T-cell (primary cell): ENCODE measurements around the gene LRRC75A. TPM values are rescaled to one million over a fixed set of nuclear protein-coding genes. Genes with fewer than 3 reads are reported as not detected.

Experiments
- ATAC-seq, 4 experiments: fragments of 200-7000 bp in 3 of 4; fragments of 150-1000 bp in 1 of 4; cut with Tn5 transposase; replicated peaks in 1 of 4; 1 replicate in 3 of 4; 2 replicates in 1 of 4; pipeline ENCODE4 v1.10.0; 2021; ENCODE audit warnings: moderate library complexity in 3 of 4, mild to moderate bottlenecking in 2 of 4, moderate number of reproducible peaks in 1 of 4
- CTCF ChIA-PET, 2 donors: fragments of 300-600 bp; sonication (Branson Sonifier 250); formaldehyde crosslinking; loops; one replicate each; lab custom pipeline; 2022; ENCODE audit warnings: antibody characterized with exemption in 2 of 2; lab: Charles Lee
- POLR2A ChIA-PET, 2 donors: fragments of 300-600 bp; sonication (Branson Sonifier 250); formaldehyde crosslinking; loops; one replicate each; lab custom pipeline; 2022; ENCODE audit warnings: antibody characterized with exemption in 2 of 2; lab: Charles Lee
- DNase-seq, 35 experiments: peaks; one replicate each; pipeline versions ENCODE4 v3.0.0 to v3.0.0-alpha.2; 2013 to 2023
- H3K27ac ChIP-seq: one replicate; pipeline ENCODE4 v1.5.1; 2013; ENCODE audit warnings: low read length
- H3K27me3 ChIP-seq, 2 experiments: replicated peaks in 1 of 2; 1 replicate in 1 of 2; 2 replicates in 1 of 2; pipeline versions ENCODE4 v1.6.1 to v1.7.0; 2013; ENCODE audit warnings: low read length in 1 of 2, mixed read lengths in 1 of 2; ENCODE audit not compliant: control insufficient read depth in 2 of 2, insufficient read depth in 2 of 2; ENCODE audit errors: extremely low read depth in 1 of 2
- H3K36me3 ChIP-seq, 2 donors: 1 replicate in 1 of 2; 2 replicates in 1 of 2; pipeline versions ENCODE4 v1.6.1 to v1.7.0; 2013; ENCODE audit warnings: low read length in 1 of 2; ENCODE audit not compliant: control insufficient read depth in 2 of 2, insufficient read depth in 1 of 2; ENCODE audit errors: extremely low read depth in 1 of 2
- H3K4me1 ChIP-seq, 2 experiments: 1 replicate in 1 of 2; 2 replicates in 1 of 2; pipeline versions ENCODE4 v1.6.1 to v1.7.0; 2013; ENCODE audit warnings: low read length in 2 of 2, mixed read lengths in 1 of 2; ENCODE audit not compliant: insufficient read depth in 2 of 2, control insufficient read depth in 1 of 2; ENCODE audit errors: extremely low read depth in 1 of 2
- H3K4me3 ChIP-seq, 2 donors: 1 replicate in 1 of 2; 2 replicates in 1 of 2; pipeline versions ENCODE4 v1.5.1 to v1.7.0; 2013; ENCODE audit warnings: mild to moderate bottlenecking in 2 of 2, low read length in 1 of 2, moderate library complexity in 1 of 2; ENCODE audit not compliant: control insufficient read depth in 1 of 2; ENCODE audit errors: extremely low read depth in 1 of 2
- H3K9me3 ChIP-seq: 2 replicates; pipeline ENCODE4 v1.7.0; 2013
- H3K27ac Mint-ChIP-seq, 2 donors: one replicate each; pipeline ENCODE4 v1.8.0; 2020 to 2021; ENCODE audit warnings: mild to moderate bottlenecking in 2 of 2, mixed read lengths in 2 of 2
- H3K27me3 Mint-ChIP-seq, 2 donors: one replicate each; pipeline ENCODE4 v1.8.0; 2021 to 2022; ENCODE audit warnings: mixed read lengths in 2 of 2
- H3K36me3 Mint-ChIP-seq: one replicate; pipeline ENCODE4 v1.8.0; 2021; ENCODE audit warnings: mixed read lengths
- H3K4me1 Mint-ChIP-seq, 3 donors: one replicate each; pipeline ENCODE4 v1.8.0; 2020 to 2022; ENCODE audit warnings: mixed read lengths in 3 of 3, mild to moderate bottlenecking in 1 of 3
- H3K4me3 Mint-ChIP-seq, 3 donors: one replicate each; pipeline ENCODE4 v1.8.0; 2020 to 2022; ENCODE audit warnings: mild to moderate bottlenecking in 3 of 3, mixed read lengths in 3 of 3, moderate library complexity in 3 of 3
- H3K9me3 Mint-ChIP-seq, 3 donors: one replicate each; pipeline ENCODE4 v1.8.0; 2020 to 2022; ENCODE audit warnings: mixed read lengths in 3 of 3
- WGBS: methylation state at CpG from one replicate; pipeline ENCODE4 v1.1.5; 2013; ENCODE audit warnings: missing lambda C conversion rate; ENCODE audit not compliant: insufficient coverage; 5-methylcytosine and 5-hydroxymethylcytosine counted together
- total RNA-seq, 35 experiments: library from RNA in 6 of 35; stranded (reverse) in 6 of 35; fragments of 120-200 nt in 1 of 35; gene quantifications; one replicate each; pipeline versions ENCODE4 v1.2.1 to v1.2.4 and lab custom pipeline; 2013 to 2026

Gene LRRC75A
- total RNA-seq, 5 donors from 2014 or later (not counting 1 experiment from before 2014, with no cell fraction given) = 3.5 to 7.8 (median 5.4) TPM

GRCh38 chr17:16512011-16512410 lies 20.0 kb upstream of the LRRC75A start:
- no peak overlapping the region for H3K4me3 ChIP-seq
- no peaks in the 10 kb centered on the region for H3K9me3 ChIP-seq
- no peaks in the 10 kb centered on the region for H3K36me3 Mint-ChIP-seq
- DNase-seq (no peak), ATAC-seq (no peak)
- no peaks in the 10 kb centered on the region for H3K4me1 ChIP-seq
- H3K27me3 ChIP-seq = peaks cover 0 to 11% of the 10 kb centered on the region in 2 experiments
- no peak overlapping the region for H3K27ac ChIP-seq
- POLR2A ChIA-PET = no interaction called here
- H3K36me3 ChIP-seq = no peaks in the 10 kb centered on the region
- H3K9me3 Mint-ChIP-seq = no peaks in the 10 kb centered on the region
- H3K4me3 Mint-ChIP-seq = no peak overlapping the region
- CTCF ChIA-PET = no interaction called here
- peaks cover 0 to 7% (median 0%) of the 10 kb centered on the region in 3 donors for H3K4me1 Mint-ChIP-seq
- 46% methylated on average over 2 of the region's 4 CpGs for WGBS
- H3K27me3 Mint-ChIP-seq = peaks cover 10 to 18% of the 10 kb centered on the region in 2 donors
- no peak overlapping the region for H3K27ac Mint-ChIP-seq

- ATAC-seq (no peak), DNase-seq (no peak)
- Mint-ChIP-seq H3K9me3 (no peaks in the 10 kb centered on the region), H3K27ac (no peak overlapping the region), H3K4me1 (peaks cover 0 to 7% (median 0%) of the 10 kb centered on the region in 3 donors), H3K36me3 (no peaks in the 10 kb centered on the region), H3K27me3 (peaks cover 7 to 19% of the 10 kb centered on the region in 2 donors), H3K4me3 (no peak overlapping the region)
- Histone ChIP-seq H3K4me1 (no peaks in the 10 kb centered on the region), H3K36me3 (no peaks in the 10 kb centered on the region), H3K27ac (no peak overlapping the region), H3K9me3 (no peaks in the 10 kb centered on the region), H3K4me3 (no peak overlapping the region), H3K27me3 (peaks cover 0 to 10% of the 10 kb centered on the region in 2 experiments)
- CTCF ChIA-PET = no interaction called here
- POLR2A ChIA-PET = no interaction called here
- 40% methylated on average over 1 of the region's 1 CpG for WGBS
Observed at GRCh38 chr17:16511593-16511992, 19.6 kb upstream of the LRRC75A start.

GRCh38 chr17:16507918-16508533 lies 16.0 kb upstream of the LRRC75A start:
- CTCF ChIA-PET = no interaction called here
- H3K36me3 Mint-ChIP-seq = no peaks in the 10 kb centered on the region
- no peak overlapping the region for H3K4me3 Mint-ChIP-seq
- no peak overlapping the region for H3K27ac Mint-ChIP-seq
- 91% methylated on average over 7 of the region's 8 CpGs for WGBS
- H3K4me1 Mint-ChIP-seq = peaks cover 0 to 7% (median 0%) of the 10 kb centered on the region in 3 donors
- H3K4me3 ChIP-seq = no peak overlapping the region
- H3K9me3 ChIP-seq = no peaks in the 10 kb centered on the region
- POLR2A ChIA-PET = no interaction called here
- ATAC-seq = no peak
- no peaks in the 10 kb centered on the region for H3K9me3 Mint-ChIP-seq
- H3K27me3 ChIP-seq = no peaks in the 10 kb centered on the region
- H3K4me1 ChIP-seq = no peaks in the 10 kb centered on the region
- no peak for DNase-seq
- peaks cover 0 to 6% of the 10 kb centered on the region in 2 donors for H3K27me3 Mint-ChIP-seq
- H3K36me3 ChIP-seq = no peaks in the 10 kb centered on the region
- no peak overlapping the region for H3K27ac ChIP-seq

GRCh38 chr17:16506188-16506587 lies 14.2 kb upstream of the LRRC75A start:
- Histone ChIP-seq H3K27me3 (no peaks in the 10 kb centered on the region), H3K4me3 (no peak overlapping the region), H3K36me3 (no peaks in the 10 kb centered on the region), H3K4me1 (no peaks in the 10 kb centered on the region), H3K9me3 (no peaks in the 10 kb centered on the region), H3K27ac (no peak overlapping the region)
- no peak for DNase-seq
- no CpG with 5 or more reads among the region's 3 CpGs for whole genome bisulfite sequencing
- ATAC-seq = no peak
- Mint-ChIP-seq H3K27ac (no peak overlapping the region), H3K4me3 (no peak overlapping the region), H3K9me3 (no peaks in the 10 kb centered on the region), H3K4me1 (no peaks in the 10 kb centered on the region), H3K27me3 (peaks cover 0 to 6% of the 10 kb centered on the region in 2 donors), H3K36me3 (no peaks in the 10 kb centered on the region)
- ChIA-PET POLR2A (no interaction called here), CTCF (no interaction called here)

GRCh38 chr17:16504984-16505383 lies 13.0 kb upstream of the LRRC75A start:
- no peak for DNase-seq
- Mint-ChIP-seq H3K9me3 (no peaks in the 10 kb centered on the region), H3K4me3 (no peak overlapping the region), H3K27ac (no peak overlapping the region), H3K4me1 (no peaks in the 10 kb centered on the region), H3K36me3 (no peaks in the 10 kb centered on the region), H3K27me3 (peaks cover 0 to 6% of the 10 kb centered on the region in 2 donors)
- POLR2A ChIA-PET = interaction anchor here in 1 of 2 donors (0.7 kb wide), 1 partner anchor 64 kb away, joined by 5 read pairs; no protein-coding TSS in a partner anchor
- CTCF ChIA-PET = no interaction called here
- no peak for ATAC-seq
- Histone ChIP-seq H3K4me1 (no peaks in the 10 kb centered on the region), H3K27ac (no peak overlapping the region), H3K36me3 (no peaks in the 10 kb centered on the region), H3K9me3 (no peaks in the 10 kb centered on the region), H3K4me3 (no peak overlapping the region), H3K27me3 (no peaks in the 10 kb centered on the region)
- 50% methylated on average over 2 of the region's 3 CpGs for WGBS

GRCh38 chr17:16496820-16497489 lies 5.0 kb upstream of the LRRC75A start:
- H3K4me3 ChIP-seq = no peak overlapping the region
- DNase-seq (no peak), ATAC-seq (no peak)
- H3K27me3 Mint-ChIP-seq = peaks cover 10 to 11% of the 10 kb centered on the region in 2 donors
- H3K4me1 Mint-ChIP-seq = peaks cover 2 to 5% (median 2%) of the 10 kb centered on the region in 3 donors
- H3K36me3 Mint-ChIP-seq = no peaks in the 10 kb centered on the region
- H3K4me3 Mint-ChIP-seq = no peak overlapping the region
- POLR2A ChIA-PET = no interaction called here
- no peak overlapping the region for H3K27ac ChIP-seq
- H3K36me3 ChIP-seq = no peaks in the 10 kb centered on the region
- peaks cover 0 to 4% of the 10 kb centered on the region in 2 experiments for H3K4me1 ChIP-seq
- H3K9me3 ChIP-seq = no peaks in the 10 kb centered on the region
- peaks cover 0 to 19% of the 10 kb centered on the region in 2 experiments for H3K27me3 ChIP-seq
- no peak overlapping the region for H3K27ac Mint-ChIP-seq
- 87% methylated on average over 9 of the region's 12 CpGs for WGBS
- no peaks in the 10 kb centered on the region for H3K9me3 Mint-ChIP-seq
- CTCF ChIA-PET = no interaction called here
